ENCODE results near the gene HNRNPD. TPM values are rescaled to one million over a fixed set of nuclear protein-coding genes. Genes with fewer than 3 reads are reported as not detected.
"Not testable (repeated sequence)": the region's sequence is repeated elsewhere in the genome, so short reads cannot be mapped to it uniquely, and the experiment has no call there.

HNRNPD gene
- polyA plus RNA-seq, 3 donors, result 78.2 to 168 (median 118) TPM

DNA sequence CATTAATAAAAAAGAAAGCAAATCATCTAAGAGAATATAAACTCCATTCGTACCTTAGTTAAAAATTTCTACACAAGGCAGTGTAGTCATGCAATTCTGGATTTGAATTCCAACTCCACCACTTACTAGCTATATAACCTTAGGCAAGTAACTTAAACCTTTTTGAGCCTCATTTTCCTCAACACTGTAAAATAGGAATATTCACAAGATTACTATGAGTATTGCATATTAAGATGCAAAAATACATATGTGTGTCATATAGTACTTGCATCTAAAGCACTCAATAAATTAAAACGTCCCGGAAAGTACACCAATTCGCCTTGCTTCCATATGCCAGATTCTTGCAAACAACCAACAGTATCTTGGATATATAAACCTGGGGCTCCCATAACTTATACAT, 42.0 kb downstream of the HNRNPD start:
- 75 to 94% (median 83%) methylated on average over 4 of the region's 4 CpGs for WGBS, 3 donors
- no peak overlapping the region for H3K27ac ChIP-seq (ENCODE audit: low read depth, low read length)

DNA sequence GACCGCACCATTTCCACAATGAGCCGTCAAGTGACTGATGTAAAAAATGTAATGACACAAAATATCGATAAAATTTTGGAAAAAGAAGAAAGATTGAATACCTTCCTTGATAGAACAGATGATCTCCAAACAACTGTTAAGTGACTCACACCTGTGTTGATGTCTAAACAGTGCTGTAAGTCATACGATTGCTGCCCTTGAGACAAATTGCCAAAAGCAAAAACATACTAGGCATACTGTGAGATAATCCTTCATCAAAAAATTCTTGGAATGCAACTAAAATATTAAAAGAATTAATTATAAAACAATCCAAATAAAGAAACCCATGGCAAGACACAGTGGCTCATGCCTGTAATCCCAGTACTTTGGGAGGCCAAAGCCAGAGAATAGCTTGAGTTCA, 53.4 kb downstream of the HNRNPD start:
- 84 to 89% (median 88%) methylated on average over 4 of the region's 4 CpGs for WGBS, 3 donors
- no peak overlapping the region for H3K27ac ChIP-seq (ENCODE audit: low read depth, low read length)

DNA sequence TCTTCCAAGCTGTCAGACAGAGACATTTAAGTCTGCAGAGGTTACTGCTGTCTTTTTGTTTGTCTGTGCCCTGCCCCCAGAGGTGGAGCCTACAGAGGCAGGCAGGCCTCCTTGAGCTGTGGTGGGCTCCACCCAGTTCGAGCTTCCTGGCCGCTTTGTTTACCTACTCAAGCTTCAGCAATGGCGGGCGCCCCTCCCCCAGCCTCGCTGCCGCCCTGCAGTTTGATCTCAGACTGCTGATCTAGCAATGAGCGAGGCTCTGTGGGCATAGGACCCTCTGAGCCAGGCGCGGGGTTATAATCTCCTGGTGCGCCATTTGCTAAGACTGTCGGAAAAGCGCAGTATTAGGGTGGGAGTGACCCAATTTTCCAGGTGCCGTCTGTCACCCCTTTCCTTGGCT, 70.7 kb downstream of the HNRNPD start:
- 79 to 93% (median 91%) methylated on average over 13 of the region's 13 CpGs for WGBS, 3 donors
- H3K27ac ChIP-seq (ENCODE audit: low read depth, low read length), result not testable (repeated sequence)

Other genes starting within 250 kb of the HNRNPD start
- 100 to 1,000 TPM; 174 to 293 (median 286) TPM for gene HNRNPDL, start 56.5 kb upstream of the HNRNPD start, polyA plus RNA-seq
- 10 to 100 TPM; 16.9 to 20.5 (median 18.0) TPM for gene ENOPH1, start 56.6 kb upstream of the HNRNPD start, polyA plus RNA-seq
- gene TMEM150C, start 188.0 kb upstream of the HNRNPD start, polyA plus RNA-seq, result 10 to 100 TPM in 2 of 3 donors, 1 to 10 TPM in 1; 2.7 to 39.0 (median 14.4) TPM

Measured in adipose tissue (tissue), 3 donors.